RWPE1 (cell line): ENCODE measurements around the gene PAFAH1B1.
A peak's percentile ranks its signal among the peaks of the same experiment; 100 is the strongest.

Experiments
- CTCF ChIA-PET: fragments of 350-600 bp; sonication (Branson Sonifier 250); formaldehyde crosslinking; extraction: SDS; loops from one replicate; lab custom pipeline; 2021; lab: Yijun Ruan, JAX
- POLR2A ChIA-PET: fragments of 400-600 bp; formaldehyde crosslinking; extraction: SDS; loops from one replicate; lab custom pipeline; 2020; ENCODE audit warnings: antibody characterized with exemption; ENCODE audit not compliant: low non-redundant PET; lab: Yijun Ruan, JAX
- DNase-seq: peaks from one replicate; pipeline ENCODE4 v3.0.0; 2012; ENCODE audit warnings: low spot score
- H3K27ac ChIP-seq: fragments of 450-650 bp; 2 replicates; pipeline ENCODE4 v1.5.1; 2017
- TF ChIP-seq, protein P1 (sequence below): fragments of 450-650 bp; conservative IDR thresholded peaks from 2 replicates; pipeline ENCODE4 v1.5.1; 2017; ENCODE audit warnings: low read depth, mild to moderate bottlenecking

The PAFAH1B1 gene

GRCh38 chr17:2704890-2705248 is 111.4 kb downstream of the PAFAH1B1 start:
- CTCF ChIA-PET = interaction anchor here (0.7 kb wide), 1 partner anchor 73 kb away, joined by 4 read pairs; no protein-coding TSS in a partner anchor

DNA sequence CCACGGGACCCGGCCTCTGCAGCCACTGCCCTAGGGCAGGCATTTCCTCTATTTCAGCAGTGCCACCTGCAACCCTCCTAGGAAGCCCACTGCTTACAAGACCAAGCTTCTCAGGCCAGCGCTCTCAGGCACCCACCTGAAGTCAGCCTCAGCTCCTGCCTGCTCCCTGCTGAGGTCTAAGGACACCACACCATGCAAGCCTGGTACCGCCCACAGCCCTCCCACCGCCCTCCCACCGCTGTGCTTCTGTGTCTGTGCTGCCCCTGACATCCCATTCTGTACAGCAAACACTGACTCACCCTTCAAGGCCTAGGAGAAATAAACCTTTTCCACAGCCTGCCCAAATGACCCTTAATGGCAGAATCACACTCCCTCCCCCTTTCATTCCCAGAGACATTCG is 111.8 kb downstream of the PAFAH1B1 start:
- peak overlapping the region; percentile 85 for H3K27ac ChIP-seq
- ChIA-PET POLR2A (no interaction called here), CTCF (interaction anchor here (0.7 kb wide), 1 partner anchor 73 kb away, joined by 4 read pairs; no protein-coding TSS in a partner anchor)
- DNase-seq = no peak
- TF ChIP-seq, protein P1, sequence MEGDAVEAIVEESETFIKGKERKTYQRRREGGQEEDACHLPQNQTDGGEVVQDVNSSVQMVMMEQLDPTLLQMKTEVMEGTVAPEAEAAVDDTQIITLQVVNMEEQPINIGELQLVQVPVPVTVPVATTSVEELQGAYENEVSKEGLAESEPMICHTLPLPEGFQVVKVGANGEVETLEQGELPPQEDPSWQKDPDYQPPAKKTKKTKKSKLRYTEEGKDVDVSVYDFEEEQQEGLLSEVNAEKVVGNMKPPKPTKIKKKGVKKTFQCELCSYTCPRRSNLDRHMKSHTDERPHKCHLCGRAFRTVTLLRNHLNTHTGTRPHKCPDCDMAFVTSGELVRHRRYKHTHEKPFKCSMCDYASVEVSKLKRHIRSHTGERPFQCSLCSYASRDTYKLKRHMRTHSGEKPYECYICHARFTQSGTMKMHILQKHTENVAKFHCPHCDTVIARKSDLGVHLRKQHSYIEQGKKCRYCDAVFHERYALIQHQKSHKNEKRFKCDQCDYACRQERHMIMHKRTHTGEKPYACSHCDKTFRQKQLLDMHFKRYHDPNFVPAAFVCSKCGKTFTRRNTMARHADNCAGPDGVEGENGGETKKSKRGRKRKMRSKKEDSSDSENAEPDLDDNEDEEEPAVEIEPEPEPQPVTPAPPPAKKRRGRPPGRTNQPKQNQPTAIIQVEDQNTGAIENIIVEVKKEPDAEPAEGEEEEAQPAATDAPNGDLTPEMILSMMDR = no peak

More at GRCh38 chr17:2704890-2705248, 111.4 kb downstream of the PAFAH1B1 start:
- DNase-seq = no peak
- no peak overlapping the region for H3K27ac ChIP-seq
- TF ChIP-seq, protein P1 = no peak
- POLR2A ChIA-PET = no interaction called here

DNA sequence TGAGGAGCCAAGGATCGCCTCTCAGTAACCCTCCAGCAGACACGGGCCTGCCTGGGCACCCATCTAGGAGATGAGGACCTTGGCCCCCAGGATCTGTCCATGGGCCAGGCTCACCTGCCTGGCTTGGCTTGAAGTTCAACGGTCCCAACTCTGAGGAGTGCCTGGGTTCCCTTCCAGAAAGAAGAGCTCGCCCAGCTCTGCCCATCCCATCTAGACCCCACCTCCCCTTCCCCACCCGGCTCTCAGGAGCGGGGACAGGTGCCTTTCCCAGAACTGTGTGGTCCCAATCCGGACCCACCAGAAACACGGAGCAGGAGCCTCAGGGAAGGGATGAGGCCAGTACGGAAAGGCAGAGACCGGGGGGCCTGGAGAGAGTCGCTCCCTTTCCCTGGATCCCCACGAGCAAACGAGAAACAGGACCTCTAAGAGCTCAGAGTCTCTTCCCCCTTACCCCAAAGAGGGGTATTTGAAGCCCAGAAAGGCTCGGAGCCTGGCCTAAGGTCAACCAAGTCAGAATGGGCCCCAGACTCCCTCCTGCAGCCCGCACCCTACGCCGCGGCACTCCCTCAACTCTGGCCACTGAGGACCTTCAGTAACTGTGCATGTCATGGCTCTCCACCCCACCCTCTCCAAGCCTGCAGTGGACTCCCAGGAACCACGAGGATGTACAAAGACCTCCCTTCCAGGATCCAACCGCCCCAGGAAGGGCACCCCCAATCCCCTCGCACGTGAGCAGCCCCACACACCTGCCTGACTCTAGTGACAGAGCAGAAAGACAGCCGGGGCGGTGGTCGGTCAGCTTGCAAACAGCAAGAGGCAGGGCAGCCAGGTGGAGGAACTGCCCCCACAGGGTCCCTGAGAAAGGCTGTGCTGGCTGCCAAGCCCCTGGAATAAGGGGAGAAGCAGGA is 112.7 kb downstream of the PAFAH1B1 start:
- H3K27ac ChIP-seq = peak overlapping the region; percentile 85
- ChIA-PET CTCF (no interaction called here), POLR2A (interaction anchor here (0.6 kb wide), 1 partner anchor 954 kb away, joined by 3 read pairs; no protein-coding TSS in a partner anchor)
- TF ChIP-seq, protein P1 = no peak
- no peak for DNase-seq

GRCh38 chr17:2706911-2707510 is 113.6 kb downstream of the PAFAH1B1 start:
- CTCF ChIA-PET = interaction anchor here (0.6 kb wide), 1 partner anchor 258 kb away, joined by 4 read pairs; no protein-coding TSS in a partner anchor
- TF ChIP-seq, protein P1 = no peak
- peak overlapping the region; percentile 85 for H3K27ac ChIP-seq
- no peak for DNase-seq
- POLR2A ChIA-PET = interaction anchor here (0.6 kb wide), 1 partner anchor 953 kb away, joined by 3 read pairs; no protein-coding TSS in a partner anchor

DNA sequence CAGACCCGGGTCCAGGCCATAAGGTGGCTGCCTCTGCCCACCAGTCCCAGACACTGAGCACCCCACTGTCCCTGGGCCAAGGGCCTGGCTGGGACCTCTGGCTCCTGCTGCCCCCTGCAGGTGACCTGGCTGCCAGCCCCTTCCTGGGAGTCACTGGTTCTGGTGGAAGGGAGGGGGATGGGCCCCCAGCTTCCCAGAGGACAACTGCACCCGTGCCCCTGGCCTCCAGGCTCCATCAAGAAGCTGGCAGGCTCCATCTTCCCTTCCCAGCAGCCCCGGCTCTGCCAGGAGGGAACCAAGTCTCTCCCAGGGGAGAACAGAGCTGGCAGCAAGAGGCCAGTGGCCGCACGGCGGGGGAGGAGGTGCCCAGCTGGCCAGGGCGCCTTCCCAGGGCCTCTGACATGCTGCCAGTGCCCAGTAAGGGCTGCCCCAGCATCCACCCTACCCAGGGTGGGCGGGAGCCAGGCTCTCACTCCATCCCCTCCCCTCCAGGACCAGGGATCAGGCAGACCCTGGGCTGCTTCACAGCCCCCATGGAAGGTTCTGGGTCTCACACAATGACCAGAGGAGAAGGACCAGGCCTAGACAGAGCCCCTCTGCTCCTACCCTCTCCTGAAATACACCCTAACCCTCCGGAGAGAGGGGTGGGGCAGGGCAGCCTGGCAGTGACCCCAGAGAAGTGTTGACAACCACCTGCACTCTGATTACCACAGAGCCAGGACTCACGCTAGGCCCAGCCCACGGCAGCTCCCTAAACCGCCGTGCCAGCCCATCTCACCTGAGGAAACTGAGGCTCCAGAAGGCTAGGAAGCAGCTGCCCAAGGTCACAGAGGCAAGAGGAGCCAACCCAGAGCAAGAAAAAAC is 114.5 kb downstream of the PAFAH1B1 start:
- DNase-seq = no peak
- peak overlapping the region; percentile 85 for H3K27ac ChIP-seq
- ChIA-PET CTCF (interaction anchor here (0.6 kb wide), 1 partner anchor 112 kb away, joined by 3 read pairs; no protein-coding TSS in a partner anchor), POLR2A (no interaction called here)
- TF ChIP-seq, protein P1 = 0 out of 2 replicates have a peak, but pooled peaks have one; percentile 13
